HG03469 (cell line): ENCODE data around the gene PNPLA5.

Experiments
- ATAC-seq: cut with Tn5 transposase; IDR thresholded peaks from one replicate; pipeline ENCODE4 v1.9.1; 2021; ENCODE audit warnings: mild to moderate bottlenecking, moderate library complexity, moderate number of reproducible peaks; ENCODE audit not compliant: unreplicated experiment

Gene PNPLA5

GRCh38 chr22:43901976-43902643 is 10.3 kb upstream of the PNPLA5 start:
- no peak for ATAC-seq

GRCh38 chr22:43900206-43900605 is 8.4 kb upstream of the PNPLA5 start:
- ATAC-seq: no peak

- no peak for ATAC-seq
These were observed 6.0 kb upstream of the PNPLA5 start for GRCh38 chr22:43897751-43898261.

- ATAC-seq: no peak
These were observed 4.3 kb upstream of the PNPLA5 start for GRCh38 chr22:43895986-43896645.

- no peak for ATAC-seq
These were observed 2.3 kb upstream of the PNPLA5 start for GRCh38 chr22:43894122-43894521.

- no peak for ATAC-seq
These were observed 1.5 kb upstream of the PNPLA5 start for GRCh38 chr22:43893266-43893665.

- no peak for ATAC-seq
These were observed 526 bp upstream of the PNPLA5 start for GRCh38 chr22:43892183-43892894.

GRCh38 chr22:43890901-43891331 is 897 bp downstream of the PNPLA5 start:
- no peak for ATAC-seq

- ATAC-seq: no peak
These were observed 2.0 kb downstream of the PNPLA5 start for GRCh38 chr22:43889860-43890253.

GRCh38 chr22:43889201-43889859 is 2.5 kb downstream of the PNPLA5 start:
- ATAC-seq: no peak

- no peak for ATAC-seq
These were observed 3.1 kb downstream of the PNPLA5 start for GRCh38 chr22:43888740-43889139.

GRCh38 chr22:43887391-43887790 is 4.4 kb downstream of the PNPLA5 start:
- no peak for ATAC-seq

- ATAC-seq: no peak
These were observed 5.6 kb downstream of the PNPLA5 start for GRCh38 chr22:43886231-43886630.

- no peak for ATAC-seq
These were observed 6.0 kb downstream of the PNPLA5 start for GRCh38 chr22:43885786-43886185.

GRCh38 chr22:43885319-43885671 is 6.5 kb downstream of the PNPLA5 start:
- ATAC-seq: no peak

- ATAC-seq: peak; percentile 65
These were observed 7.1 kb downstream of the PNPLA5 start for GRCh38 chr22:43884600-43885318.

- no peak for ATAC-seq
These were observed 7.9 kb downstream of the PNPLA5 start for GRCh38 chr22:43883719-43884415.

GRCh38 chr22:43883012-43883661 is 8.7 kb downstream of the PNPLA5 start:
- ATAC-seq: no peak

GRCh38 chr22:43882122-43882767 is 9.6 kb downstream of the PNPLA5 start:
- no peak for ATAC-seq
